ENCODE measurements around the gene TK2. TPM values are rescaled to one million over a fixed set of nuclear protein-coding genes. Genes with fewer than 3 reads are reported as not detected.
"Not testable (repeated sequence)": the region's sequence is repeated elsewhere in the genome, so short reads cannot be mapped to it uniquely, and the experiment has no call there.

Gene TK2
- total RNA-seq, 1 donor from 2014 or later: 38.4 TPM

DNA sequence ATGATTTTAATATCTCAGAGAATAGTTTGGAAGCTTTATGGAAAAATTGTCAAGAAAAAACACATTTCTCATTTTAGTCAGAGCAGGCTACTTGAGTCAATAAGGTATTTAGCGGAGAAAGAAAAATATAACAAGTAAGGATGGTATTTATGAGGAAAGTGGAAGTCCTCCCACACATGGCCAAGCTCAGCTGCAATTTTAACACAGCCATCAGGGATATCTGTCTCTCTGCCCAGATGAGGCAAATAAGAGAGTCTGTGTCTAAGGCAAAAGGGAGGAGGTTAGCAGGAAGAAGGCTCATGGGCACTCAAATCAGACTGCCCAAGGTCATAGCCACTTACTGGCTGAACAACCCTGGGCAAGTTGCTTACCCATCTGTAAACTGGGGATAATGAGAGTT is 24.2 kb upstream of the TK2 start:
- no peak for DNase-seq (ENCODE audit: low read depth, low spot score)

DNA sequence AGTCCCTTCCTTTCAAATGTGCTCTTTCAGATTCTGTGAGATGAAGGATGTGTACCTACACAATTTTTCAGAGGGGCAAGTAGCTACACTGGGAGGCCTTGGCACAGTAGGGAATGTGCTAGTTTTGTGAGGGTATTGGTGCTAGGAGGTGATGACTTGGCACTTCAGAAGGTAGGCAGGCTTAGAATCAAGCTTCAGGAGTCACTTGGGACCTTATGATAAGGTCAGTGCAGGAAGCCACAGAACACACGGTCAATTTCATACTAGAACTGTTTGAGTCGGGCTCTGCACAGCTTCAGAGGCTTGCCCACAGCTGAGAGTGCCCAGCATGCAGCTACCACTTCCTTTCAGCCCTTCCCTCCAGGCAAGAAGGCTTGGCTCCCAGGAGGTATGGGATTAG is 22.4 kb upstream of the TK2 start:
- no peak for DNase-seq (ENCODE audit: low read depth, low spot score)

DNA sequence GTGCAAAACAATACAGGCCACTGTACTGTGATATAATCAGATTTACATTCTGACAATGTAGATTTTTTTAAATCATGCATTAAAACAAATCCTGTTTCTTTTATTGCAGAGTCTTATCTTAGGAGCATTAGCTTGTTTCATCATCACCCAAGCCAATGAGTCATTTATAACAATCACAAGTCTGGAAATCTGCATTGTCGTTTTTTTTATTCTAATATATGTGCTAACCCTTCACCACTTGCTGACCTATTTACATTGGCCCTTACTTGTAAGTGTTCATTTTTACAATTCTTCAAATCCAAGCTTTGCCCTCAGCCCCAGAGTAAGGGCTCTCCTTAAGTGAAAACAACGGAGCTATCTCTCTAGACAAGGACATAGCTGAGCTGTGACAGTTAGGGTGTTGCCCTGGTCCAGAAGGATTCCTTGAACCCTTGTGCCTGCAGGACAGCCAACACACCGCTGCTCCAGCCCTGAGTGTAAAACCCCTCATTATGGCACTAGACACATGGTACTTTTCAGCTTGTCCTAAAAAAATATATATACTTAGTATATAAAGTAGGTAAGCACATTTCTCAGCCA is 20.0 kb upstream of the TK2 start:
- DNase-seq (ENCODE audit: low read depth, low spot score): peak; percentile 40

DNA sequence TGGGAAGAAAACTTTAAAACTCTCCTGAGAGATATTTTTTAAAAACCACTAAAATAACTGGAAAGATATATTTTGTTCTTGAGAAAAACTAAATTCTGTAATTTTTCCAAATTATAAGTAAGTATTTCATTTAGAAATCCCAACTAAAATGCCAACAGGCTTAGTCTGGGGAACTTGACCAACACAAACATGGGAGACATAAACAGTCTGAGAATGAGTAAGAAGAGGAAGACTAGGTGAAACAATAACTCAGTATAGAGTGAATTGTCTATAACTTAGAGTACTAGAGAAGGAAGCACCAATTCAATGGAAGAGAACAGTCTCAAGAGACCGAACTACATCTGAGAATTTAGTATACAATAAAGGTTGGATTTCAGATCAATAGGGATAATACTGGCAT is 19.2 kb upstream of the TK2 start:
- no peak for DNase-seq (ENCODE audit: low read depth, low spot score)

DNA sequence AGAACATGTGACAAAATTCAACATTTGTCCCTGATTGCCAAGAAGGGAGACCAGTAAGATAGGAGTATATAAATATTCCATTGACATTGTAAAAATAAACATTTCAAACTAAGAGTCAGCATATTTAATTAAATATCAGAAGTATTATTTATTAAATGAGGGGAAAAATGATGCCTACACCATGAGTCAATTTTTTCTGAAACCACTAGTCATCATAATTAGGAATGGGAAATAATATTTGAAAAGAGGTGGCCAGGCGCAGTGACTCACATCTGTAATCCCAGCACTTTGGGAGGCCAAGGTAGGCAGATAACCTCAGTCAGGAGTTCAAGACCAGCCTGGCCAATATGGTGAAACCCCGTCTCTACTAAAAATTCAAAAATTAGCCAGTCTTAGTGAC is 18.4 kb upstream of the TK2 start:
- DNase-seq (ENCODE audit: low read depth, low spot score): no peak

DNA sequence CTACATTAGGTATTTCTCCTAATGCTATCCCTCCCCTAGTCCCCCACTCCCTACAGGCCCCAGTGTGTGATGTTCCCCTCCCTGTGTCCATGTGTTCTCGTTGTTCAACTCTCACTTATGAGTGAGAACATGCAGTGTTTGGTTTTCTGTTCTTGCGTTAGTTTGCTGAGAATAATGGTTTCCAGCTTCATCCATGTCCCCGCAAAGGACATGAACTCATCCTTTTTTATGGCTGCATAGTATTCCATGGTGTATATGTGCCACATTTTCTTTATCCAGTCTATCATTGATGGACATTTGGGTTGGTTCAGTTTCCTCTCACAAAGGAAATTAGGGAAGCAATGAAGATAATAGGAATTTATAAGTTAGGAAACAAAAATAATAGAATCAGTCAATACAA is 17.3 kb upstream of the TK2 start:
- not testable (repeated sequence) for DNase-seq (ENCODE audit: low read depth, low spot score)

DNA sequence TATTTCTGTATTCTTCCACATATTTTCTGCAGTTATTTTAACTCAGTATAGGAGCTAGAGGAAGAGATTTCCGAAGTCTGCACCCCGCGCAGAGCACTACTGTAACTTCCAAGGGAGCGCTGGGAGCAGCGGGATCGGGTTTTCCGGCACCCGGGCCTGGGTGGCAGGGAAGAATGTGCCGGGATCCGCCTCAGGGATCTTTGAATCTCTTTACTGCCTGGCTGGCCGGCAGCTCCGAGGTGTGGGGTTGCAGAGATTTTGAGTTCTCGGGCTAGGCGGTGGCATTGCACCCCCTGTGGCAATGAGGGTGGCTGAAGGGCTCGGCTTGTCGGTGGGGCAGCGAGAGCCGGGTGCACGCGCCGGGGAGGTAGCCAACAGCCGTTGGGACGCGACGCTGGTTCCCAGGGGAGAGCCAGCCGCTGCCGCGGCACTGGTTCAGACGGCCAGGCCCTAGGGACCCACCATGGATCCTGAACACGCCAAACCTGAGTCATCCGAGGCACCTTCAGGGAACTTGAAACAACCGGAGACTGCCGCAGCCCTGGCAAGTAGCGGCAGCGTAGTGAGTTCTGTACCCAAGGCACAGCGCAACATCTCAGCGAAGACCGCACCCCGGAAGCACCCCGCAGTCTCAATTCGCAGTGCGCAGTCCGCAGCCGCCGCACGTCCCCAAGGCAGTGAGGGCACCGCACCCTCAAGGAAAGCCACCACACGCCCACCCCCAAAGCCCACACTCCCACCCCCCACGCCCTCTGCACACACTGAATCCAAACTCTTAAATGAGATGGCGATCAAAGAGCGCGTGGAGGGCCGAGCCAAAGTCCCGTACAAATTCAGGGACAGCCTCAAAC is 16.4 kb upstream of the TK2 start, which contains the start of gene CMTM1:
Gene CMTM1, plus strand, starts transcription at position 389 of the 851 bp plus-strand sequence. Its CDS starts 75 bp downstream, at position 464.
- DNase-seq (ENCODE audit: low read depth, low spot score): no peak

DNA sequence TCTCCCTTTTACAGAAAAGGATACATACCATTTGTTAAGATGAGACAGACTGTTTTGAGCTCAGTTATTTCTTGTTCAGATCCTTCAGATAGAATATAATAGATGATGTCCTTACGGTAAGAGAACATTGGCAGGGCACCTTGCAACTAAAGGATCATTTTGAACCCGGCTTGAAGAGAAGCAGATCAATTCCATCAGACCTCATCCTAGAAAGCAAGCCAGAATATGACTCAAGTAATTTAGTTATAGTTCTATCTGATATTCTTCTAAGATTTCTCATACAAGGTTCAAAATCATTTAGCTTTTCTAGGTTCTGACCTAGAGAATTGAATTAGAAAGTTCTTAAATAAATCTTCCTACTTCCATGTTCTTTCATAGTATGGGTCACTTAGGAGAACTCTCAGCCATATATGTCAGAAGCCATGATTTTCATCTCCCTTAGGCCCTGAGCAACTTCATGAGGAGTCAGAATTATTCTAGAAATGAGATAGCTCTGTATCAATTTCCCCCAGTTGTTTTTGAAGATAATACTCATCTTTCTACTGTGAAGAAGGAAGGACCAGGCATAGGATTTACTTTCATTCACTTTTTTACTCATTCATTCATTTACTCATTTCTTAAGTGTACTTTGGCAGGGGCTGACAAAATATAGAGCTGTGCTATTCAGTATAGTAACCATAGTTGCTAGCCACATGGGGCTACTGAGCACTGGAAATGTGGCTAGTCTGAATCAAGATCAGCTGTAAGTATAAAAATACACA is 13.8 kb upstream of the TK2 start:
- no peak for DNase-seq (ENCODE audit: low read depth, low spot score)

DNA sequence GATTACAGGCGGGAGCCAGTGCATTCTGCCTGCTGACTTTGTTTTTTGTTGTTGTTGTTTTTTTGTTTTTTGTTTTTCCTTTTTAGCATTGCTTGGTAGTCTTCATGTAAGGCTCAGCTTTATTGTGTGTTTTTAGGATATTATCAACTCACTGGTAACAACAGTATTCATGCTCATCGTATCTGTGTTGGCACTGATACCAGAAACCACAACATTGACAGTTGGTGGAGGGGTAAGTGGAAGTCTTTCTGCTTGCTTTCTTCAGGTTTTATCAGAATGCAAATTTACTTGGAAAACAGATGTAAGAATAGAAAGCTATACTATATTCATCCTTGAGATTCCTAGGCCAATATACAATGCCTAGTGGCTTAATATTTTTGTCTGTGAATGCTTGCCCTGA is 13.1 kb upstream of the TK2 start:
- no peak for DNase-seq (ENCODE audit: low read depth, low spot score)

DNA sequence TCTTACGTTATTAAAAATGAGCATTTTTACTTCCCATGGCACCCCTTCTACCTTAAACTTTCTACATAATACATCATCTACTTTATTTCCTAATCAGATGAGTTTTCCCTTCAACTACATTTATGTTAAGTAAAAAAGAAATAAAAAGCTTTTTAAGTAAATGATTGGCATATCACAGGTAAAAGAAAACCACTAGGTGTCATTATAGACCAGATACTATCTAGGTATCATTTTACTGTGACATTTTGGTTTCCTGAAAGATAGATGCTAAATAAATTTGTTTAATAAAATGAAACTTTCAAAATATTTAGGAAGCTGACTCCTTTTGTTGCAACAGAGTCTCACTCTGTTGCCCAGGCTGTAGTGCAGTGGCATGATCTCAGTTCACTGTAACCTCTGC is 12.5 kb upstream of the TK2 start:
- no peak for DNase-seq (ENCODE audit: low read depth, low spot score)

DNA sequence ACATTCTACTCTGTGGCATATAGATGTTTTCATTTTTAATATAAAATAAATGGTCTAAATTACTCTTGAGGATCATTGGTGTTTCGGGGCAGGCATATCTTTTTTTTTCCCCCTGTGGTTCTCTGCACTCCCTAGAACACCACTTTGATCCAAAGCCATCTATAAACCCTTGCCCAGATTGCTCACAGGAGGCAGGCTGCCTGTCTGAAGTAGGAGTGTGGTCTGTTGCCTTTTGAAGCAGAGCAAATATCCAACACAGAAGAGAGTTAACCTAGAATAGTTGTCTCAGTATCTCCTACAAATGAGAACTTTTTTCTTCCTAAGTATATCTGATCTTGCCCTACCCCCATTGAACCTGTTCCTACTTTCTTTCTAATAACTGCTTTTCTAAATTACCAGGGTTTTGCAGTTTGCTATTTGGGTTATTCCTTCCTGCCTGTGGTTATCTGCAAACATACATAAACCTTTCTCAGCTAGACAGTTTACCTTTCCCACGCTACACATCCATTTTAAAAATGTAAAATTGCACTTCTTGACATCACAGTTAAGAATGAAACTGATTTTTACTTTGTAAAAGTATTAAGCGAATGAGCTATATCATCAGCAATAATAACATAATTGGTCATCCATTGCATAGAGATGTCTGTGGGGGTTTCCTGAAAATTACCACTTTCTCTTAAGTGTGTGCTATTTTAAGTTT is 11.6 kb upstream of the TK2 start:
- DNase-seq (ENCODE audit: low read depth, low spot score): no peak

DNA sequence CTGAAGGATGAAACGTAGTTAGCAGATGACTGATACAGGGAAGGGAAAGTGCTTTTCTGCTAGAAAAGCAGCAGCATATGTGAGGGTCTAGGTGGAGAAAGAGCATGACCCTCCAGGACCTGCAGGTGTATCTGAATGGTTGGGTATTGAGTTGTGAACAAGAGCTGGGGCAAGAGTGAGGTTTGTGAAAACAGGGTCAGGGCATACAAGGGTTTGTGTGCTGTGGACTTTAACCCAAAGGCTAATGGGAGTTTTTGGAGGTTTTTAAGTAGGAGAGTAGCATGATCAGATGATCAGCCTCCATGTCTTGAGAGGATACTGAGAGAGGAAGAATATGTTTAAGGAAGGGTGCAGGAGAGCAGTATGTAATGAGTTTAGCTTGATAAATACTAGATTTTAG is 10.2 kb upstream of the TK2 start:
- no peak for DNase-seq (ENCODE audit: low read depth, low spot score)

DNA sequence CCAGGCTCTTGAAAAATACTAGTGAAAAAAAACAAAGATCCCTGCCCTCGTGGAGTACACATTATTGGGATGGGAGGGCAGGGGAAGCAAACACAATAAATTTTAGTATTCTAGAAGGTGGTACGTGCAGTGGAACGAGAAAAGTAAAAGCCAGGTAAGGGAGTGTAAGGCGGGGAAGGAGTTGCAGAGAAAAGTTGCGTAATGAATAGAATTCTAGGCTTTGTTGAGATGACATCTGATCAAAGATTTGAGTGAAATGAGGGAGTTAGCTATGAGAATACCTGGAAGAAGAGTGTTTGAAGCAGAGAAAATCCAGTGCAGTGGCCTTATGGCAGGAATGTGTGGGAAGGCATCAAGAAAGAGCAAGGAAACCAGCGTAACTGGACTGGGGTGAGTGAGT is 4.6 kb upstream of the TK2 start:
- no peak for DNase-seq (ENCODE audit: low read depth, low spot score)

DNA sequence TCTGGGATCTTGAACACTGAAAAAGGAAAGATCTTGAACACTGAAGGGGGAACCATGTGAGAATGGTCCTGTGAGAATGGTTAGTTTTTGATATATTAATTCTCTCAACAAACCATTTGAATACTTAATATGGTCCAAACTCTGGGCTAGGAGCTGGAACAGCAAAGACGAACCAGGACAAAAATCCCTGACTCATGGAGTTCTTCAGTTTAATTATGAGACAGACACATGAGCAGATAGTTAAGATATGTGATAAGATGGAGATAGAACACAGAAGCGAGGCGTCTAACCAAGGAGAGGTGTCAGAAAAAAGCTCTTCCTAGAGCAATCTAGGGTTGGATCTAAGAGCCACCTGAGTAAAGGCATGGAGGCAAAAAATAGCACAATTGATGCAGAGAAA is 4.1 kb upstream of the TK2 start:
- DNase-seq (ENCODE audit: low read depth, low spot score): no peak

DNA sequence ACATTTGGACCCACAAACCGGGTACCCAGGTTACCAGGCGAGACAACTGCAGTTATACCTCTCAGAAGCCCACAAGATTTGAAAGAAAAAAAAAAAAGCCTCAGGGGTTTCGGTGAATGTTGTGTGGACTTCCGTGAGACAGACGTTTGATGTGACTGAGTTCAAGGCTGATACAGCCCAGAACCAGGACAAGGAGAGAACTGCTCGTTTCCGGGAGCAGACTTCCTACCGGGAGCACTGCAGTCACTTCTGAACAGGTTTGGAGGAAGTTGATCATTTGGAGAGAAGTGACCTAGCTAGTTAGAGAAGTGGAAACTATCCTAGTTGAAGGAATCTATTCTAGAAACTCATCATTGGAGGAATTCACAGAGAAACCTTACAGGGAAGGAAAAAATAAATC is 3.3 kb upstream of the TK2 start:
- no peak for DNase-seq (ENCODE audit: low read depth, low spot score)

DNA sequence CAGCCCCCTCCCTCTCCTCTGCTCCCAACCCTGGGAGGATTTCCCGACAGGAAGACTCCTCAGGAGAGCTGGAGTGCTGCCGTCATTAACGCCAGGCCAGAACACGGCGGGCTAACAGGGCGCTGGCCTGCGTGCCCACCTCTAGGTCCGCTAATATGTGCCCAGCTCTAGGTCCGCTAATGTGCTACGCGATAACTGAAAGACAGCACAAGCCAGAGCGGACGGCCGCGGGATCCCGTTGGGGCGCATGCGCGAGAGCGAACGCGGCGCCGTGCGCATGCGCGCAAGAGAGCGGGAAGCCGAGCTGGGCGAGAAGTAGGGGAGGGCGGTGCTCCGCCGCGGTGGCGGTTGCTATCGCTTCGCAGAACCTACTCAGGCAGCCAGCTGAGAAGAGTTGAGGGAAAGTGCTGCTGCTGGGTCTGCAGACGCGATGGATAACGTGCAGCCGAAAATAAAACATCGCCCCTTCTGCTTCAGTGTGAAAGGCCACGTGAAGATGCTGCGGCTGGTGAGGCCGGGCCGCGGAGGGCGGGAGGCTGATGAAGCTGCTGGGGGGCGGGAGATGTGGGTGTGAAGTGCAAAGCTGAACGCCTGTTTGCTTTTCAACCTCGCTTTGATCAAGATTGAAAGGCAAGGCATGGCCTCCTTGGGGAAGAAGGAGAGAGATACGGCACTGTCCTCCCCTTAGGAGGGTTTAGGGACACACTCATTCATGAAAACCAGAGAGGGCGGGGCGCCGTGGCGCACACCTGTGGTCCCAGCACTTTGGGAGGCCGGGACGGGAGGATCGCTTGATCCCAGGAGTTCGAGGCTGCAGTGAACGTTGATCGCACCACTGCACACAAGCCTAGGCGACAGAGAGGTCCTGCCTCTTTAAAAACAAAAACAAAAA is 2.6 kb upstream of the TK2 start, which contains the start of gene CKLF:
Gene CKLF, plus strand, starts transcription at position 291 of the 892 bp plus-strand sequence. Its CDS starts 140 bp downstream, at position 431.
- DNase-seq (ENCODE audit: low read depth, low spot score): peak; percentile 55

DNA sequence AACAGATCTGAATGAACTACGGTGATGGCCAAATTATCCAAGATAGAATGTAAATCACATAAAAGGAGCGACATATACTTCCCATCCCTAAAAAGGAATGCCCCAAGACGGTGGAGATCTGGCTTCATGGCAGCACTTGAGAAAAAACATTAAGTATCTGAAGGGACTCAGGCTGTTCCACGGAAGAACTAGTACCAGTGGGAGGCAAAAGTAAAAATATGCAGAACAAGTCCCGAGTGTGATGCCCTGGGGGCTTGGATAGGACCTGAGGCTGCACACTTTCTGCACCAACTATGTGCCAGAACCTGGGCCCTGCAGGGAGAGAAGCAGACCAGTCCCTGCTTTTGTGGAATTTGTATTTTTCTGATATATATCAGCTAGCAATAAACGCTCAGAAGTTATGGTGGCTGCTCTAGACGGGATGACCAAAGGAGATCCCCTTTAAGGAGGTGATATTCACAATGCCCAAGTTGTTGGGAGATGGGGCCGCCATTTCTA is 1.9 kb upstream of the TK2 start:
- no peak for DNase-seq (ENCODE audit: low read depth, low spot score)

DNA sequence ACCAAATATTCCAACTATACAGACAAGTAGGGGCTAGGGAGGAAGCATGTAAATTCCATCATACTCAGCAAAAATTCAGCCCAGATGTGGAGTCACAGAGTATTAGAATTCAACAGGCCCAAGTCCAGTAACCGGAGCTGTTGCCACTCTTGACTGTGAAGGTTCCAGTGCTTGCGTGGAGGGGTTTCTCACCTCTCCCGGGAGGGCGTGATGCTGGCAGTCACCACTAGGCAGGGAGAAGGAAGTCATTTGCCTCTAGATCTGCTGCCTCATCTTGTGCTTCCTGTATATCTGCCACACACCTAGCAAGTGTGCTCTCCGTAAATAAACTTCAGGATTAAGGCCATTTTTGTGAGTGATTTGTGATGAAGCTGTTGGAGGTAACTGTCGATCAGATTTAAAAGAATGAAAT is 1.4 kb upstream of the TK2 start:
- no peak for DNase-seq (ENCODE audit: low read depth, low spot score)

DNA sequence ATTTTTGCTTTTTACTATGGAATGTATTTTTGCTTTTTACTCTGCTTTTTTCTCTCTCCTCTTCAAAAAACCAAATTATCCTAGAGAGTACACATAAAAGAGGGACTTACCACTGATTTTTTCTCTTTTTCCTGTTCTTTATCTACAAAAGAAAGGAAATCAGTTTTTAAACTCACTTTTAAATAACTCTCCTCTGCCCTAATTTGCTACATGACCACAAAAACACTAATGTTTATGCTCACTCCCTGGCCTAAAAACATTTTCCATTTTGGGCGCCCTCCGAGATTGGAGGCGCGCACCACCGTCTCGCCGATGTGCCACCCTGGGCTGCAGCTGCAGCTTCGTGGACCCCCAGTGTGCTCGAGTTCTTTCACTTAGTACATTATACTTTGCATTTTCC is 1.1 kb downstream of the TK2 start:
- DNase-seq (ENCODE audit: low read depth, low spot score): no peak

DNA sequence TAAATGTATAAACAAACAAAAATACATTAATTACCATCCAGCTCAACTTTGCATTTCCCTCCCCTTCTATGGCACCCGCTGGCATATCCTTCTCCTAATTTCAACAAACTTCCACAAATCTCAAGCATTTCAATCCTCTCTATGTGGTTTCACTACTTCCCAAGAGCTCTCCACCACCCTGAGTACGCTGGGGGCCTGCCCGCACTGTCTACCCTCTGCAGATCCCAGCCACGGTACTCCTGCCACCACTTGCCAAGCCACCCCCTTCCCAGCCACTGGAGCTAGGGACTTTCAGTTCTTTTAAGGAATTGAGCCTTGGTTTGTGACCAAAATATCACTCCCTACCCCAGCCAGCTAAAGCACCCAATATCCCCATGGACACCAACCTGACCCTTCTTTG is 1.9 kb downstream of the TK2 start:
- DNase-seq (ENCODE audit: low read depth, low spot score): no peak

All from pulmonary artery endothelial cell (primary cell).